ENCODE data around the gene PKHD1. TPM values are rescaled to one million over a fixed set of nuclear protein-coding genes. Genes with fewer than 3 reads are reported as not detected.
A peak's percentile ranks its signal among the peaks of the same experiment; 100 is the strongest.

Gene PKHD1
- total RNA-seq, 2 donors from 2014 or later, result 33.3 to 53.4 TPM

GRCh38 chr6:52053038-52053695, 34.2 kb downstream of the PKHD1 start:
- 66 to 74% methylated on average over 8 of the region's 8 CpGs for WGBS, 2 donors
- H3K27ac ChIP-seq, result no peak overlapping the region
- no peak for ATAC-seq

GRCh38 chr6:52050051-52050405, 37.4 kb downstream of the PKHD1 start:
- H3K27me3 ChIP-seq, result no peaks in the 10 kb centered on the region
- no peak overlapping the region for H3K4me3 ChIP-seq
- 49 to 52% methylated on average over 7 of the region's 7 CpGs for WGBS, 2 donors
- no peak overlapping the region for H3K27ac ChIP-seq
- no peaks in the 10 kb centered on the region for H3K36me3 ChIP-seq (replicated peaks in 1 of 2; ENCODE audit: insufficient read depth in 1 of 2, low read depth in 2 of 2)
- ATAC-seq, result no peak
- peaks cover 12% of the 10 kb centered on the region for H3K4me1 ChIP-seq
- no peak for DNase-seq
- no peak for TF ChIP-seq CTCF (IDR thresholded peaks at IDR 0.05)
- TF ChIP-seq POLR2A (IDR thresholded peaks at IDR 0.05), result no peak
- no peaks in the 10 kb centered on the region for H3K9me3 ChIP-seq
- intact Hi-C loops (cut with DNase I), result no loop called here

More at GRCh38 chr6:52053038-52053695, 34.2 kb downstream of the PKHD1 start:
- TF ChIP-seq CTCF (IDR thresholded peaks at IDR 0.05), result no peak
- TF ChIP-seq POLR2A (IDR thresholded peaks at IDR 0.05), result no peak
- Histone ChIP-seq H3K36me3 (replicated peaks in 1 of 2; ENCODE audit: insufficient read depth in 1 of 2, low read depth in 2 of 2) (no peaks in the 10 kb centered on the region), H3K4me1 (no peaks in the 10 kb centered on the region), H3K4me3 (no peak overlapping the region), H3K27me3 (no peaks in the 10 kb centered on the region), H3K9me3 (no peaks in the 10 kb centered on the region)
- no peak for DNase-seq
- intact Hi-C loops (cut with DNase I), result no loop called here

GRCh38 chr6:52049252-52050050, 38.0 kb downstream of the PKHD1 start:
- Histone ChIP-seq H3K4me3 (no peak overlapping the region), H3K9me3 (no peaks in the 10 kb centered on the region), H3K36me3 (replicated peaks in 1 of 2; ENCODE audit: insufficient read depth in 1 of 2, low read depth in 2 of 2) (no peaks in the 10 kb centered on the region), H3K27me3 (no peaks in the 10 kb centered on the region), H3K4me1 (peaks cover 12% of the 10 kb centered on the region), H3K27ac (no peak overlapping the region)
- peak; percentile 41 for ATAC-seq
- 30% methylated on average over 3 of the region's 3 CpGs for WGBS, 2 donors
- no peak for DNase-seq
- peak in 6 of 7 experiments; percentile 49 to 63 (median 58) for TF ChIP-seq CTCF (IDR thresholded peaks at IDR 0.05)
- no peak for TF ChIP-seq POLR2A (IDR thresholded peaks at IDR 0.05)
- intact Hi-C loops (cut with DNase I), result no loop called here

- peak overlapping the region in 3 of 4 donors; percentile 39 to 54 (median 51) for H3K27ac ChIP-seq
- no peaks in the 10 kb centered on the region for H3K27me3 ChIP-seq
- intact Hi-C loops (cut with DNase I), result no loop called here
- ATAC-seq (peak; percentile 83), DNase-seq (peak; percentile 16 to 34 (median 18))
- WGBS, 2 donors, result 13 to 18% methylated on average over 1 of the region's 1 CpG
- no peaks in the 10 kb centered on the region for H3K9me3 ChIP-seq
- no peak for TF ChIP-seq POLR2A (IDR thresholded peaks at IDR 0.05)
- TF ChIP-seq CTCF (IDR thresholded peaks at IDR 0.05), result no peak
- no peak overlapping the region for H3K4me3 ChIP-seq
- H3K36me3 ChIP-seq (replicated peaks in 1 of 2; ENCODE audit: insufficient read depth in 1 of 2, low read depth in 2 of 2), result no peaks in the 10 kb centered on the region
- peaks cover 12% of the 10 kb centered on the region for H3K4me1 ChIP-seq
These were observed 41.0 kb downstream of the PKHD1 start for GRCh38 chr6:52046456-52046855.

All from body of pancreas (tissue), 4 donors.